ENCODE data around the gene ZNF786. TPM values are rescaled to one million over a fixed set of nuclear protein-coding genes. Genes with fewer than 3 reads are reported as not detected.

ZNF786 gene, protein sequence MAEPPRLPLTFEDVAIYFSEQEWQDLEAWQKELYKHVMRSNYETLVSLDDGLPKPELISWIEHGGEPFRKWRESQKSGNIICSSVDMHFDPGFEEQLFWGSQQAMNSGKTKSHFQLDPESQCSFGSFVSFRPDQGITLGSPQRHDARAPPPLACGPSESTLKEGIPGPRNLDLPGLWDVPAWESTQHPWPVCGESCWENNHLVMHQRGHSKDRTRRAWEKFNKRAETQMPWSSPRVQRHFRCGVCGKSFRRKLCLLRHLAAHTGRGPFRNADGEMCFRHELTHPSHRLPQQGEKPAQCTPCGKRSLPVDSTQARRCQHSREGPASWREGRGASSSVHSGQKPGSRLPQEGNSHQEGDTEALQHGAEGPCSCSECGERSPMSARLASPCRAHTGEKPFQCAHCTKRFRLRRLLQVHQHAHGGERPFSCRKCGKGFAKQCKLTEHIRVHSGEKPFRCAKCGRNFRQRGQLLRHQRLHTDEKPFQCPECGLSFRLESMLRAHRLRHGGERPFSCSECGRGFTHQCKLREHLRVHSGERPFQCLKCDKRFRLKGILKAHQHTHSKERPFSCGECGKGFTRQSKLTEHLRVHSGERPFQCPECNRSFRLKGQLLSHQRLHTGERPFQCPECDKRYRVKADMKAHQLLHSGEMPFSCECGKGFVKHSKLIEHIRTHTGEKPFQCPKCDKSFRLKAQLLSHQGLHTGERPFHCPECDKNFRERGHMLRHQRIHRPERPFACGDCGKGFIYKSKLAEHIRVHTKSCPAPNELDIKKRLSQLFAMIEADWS
- 6.3 TPM for total RNA-seq

- H3K9me3 ChIP-seq (ENCODE audit: control insufficient read depth in 3 of 3, low read length in 3 of 3), result no peaks in the 10 kb centered on the region
- H3K36me3 ChIP-seq (ENCODE audit: control insufficient read depth in 3 of 3, insufficient read depth in 3 of 3, low read length in 3 of 3), result no peaks in the 10 kb centered on the region
- peak within 1 kb of the TSS; percentile 89 for H3K27ac ChIP-seq (ENCODE audit: low read depth, low read length)
- H3K4me3 ChIP-seq (ENCODE audit: low read length in 3 of 3), result peak within 1 kb of the TSS; percentile 84 to 93 (median 92)
- peaks cover 0 to 3% (median 0%) of the 10 kb centered on the region in 3 donors for H3K4me1 ChIP-seq (ENCODE audit: control insufficient read depth in 3 of 3, insufficient read depth in 3 of 3, low read length in 3 of 3)
- peak within 1 kb of the TSS; percentile 94 to 95 (median 95) for H3K9ac ChIP-seq (ENCODE audit: low read depth in 1 of 3, low read length in 3 of 3)
- no peaks in the 10 kb centered on the region for H3K27me3 ChIP-seq (ENCODE audit: control insufficient read depth in 3 of 3, insufficient read depth in 3 of 3, low read length in 3 of 3)
These were observed at the start of gene ZNF786 for GRCh38 chr7:149090397-149091195. ZNF786 (minus strand) TSS chr7:149090718; CDS start chr7:149090640, 78 bp downstream.

DNA sequence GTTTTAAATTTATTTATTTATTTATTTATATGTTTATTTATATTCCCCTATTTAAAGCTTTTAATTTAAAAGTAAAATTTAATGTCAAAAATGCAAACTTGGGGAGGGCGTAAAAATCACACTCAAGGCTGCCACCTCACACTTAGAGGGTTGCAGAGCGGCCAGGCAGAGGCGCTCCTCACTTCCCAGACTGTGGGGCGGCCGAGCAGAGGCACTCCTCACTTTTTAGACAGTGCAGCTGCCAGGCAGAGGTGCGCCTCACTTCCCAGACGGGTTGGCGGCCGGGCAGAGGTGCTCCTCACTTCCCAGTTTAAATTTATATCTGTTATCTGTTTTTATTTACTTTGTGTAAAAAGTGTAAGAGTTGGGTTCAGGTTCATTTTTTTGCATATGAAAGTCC is 45.6 kb upstream of the ZNF786 start:
- Histone ChIP-seq H3K9ac (ENCODE audit: low read depth in 1 of 3, low read length in 3 of 3) (no peak overlapping the region), H3K4me3 (ENCODE audit: low read length in 3 of 3) (no peak overlapping the region), H3K9me3 (ENCODE audit: control insufficient read depth in 3 of 3, low read length in 3 of 3) (no peaks in the 10 kb centered on the region), H3K27me3 (ENCODE audit: control insufficient read depth in 3 of 3, insufficient read depth in 3 of 3, low read length in 3 of 3) (no peaks in the 10 kb centered on the region), H3K36me3 (ENCODE audit: control insufficient read depth in 3 of 3, insufficient read depth in 3 of 3, low read length in 3 of 3) (no peaks in the 10 kb centered on the region), H3K27ac (ENCODE audit: low read depth, low read length) (no peak overlapping the region), H3K4me1 (ENCODE audit: control insufficient read depth in 3 of 3, insufficient read depth in 3 of 3, low read length in 3 of 3) (no peaks in the 10 kb centered on the region)

DNA sequence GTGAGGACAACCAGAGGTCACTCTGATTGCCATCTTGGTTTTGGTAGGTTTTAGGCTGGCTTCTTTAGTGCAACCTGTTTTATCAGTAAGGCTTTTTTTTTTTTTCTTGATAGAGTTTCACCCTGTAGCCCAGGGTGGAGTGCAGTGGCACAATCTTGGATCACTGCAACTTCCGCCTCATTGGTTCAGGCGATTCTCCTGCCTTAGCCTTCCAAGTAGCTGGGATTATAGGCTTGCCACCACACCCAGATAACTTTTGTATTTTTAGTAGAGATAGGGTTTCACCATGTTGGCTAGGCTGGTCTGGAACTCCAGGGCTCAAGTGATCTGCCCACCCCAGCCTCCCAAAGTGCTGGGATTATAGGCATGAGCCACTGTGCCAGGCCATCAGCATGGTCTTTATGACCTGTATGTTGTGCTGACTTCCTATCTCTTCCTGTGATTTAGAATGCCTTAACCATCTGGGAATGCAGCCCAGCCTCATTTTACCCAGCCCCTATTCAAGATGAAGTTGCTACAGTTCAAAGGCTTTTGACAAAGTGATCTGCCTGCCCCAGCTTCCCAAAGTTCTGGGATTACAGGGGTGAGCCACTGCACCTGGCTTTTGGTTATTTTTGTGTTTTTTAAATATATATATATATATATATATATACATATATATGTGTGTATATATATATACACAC is 42.7 kb upstream of the ZNF786 start:
- Histone ChIP-seq H3K27ac (ENCODE audit: low read depth, low read length) (no peak overlapping the region), H3K4me1 (ENCODE audit: control insufficient read depth in 3 of 3, insufficient read depth in 3 of 3, low read length in 3 of 3) (no peaks in the 10 kb centered on the region), H3K27me3 (ENCODE audit: control insufficient read depth in 3 of 3, insufficient read depth in 3 of 3, low read length in 3 of 3) (no peaks in the 10 kb centered on the region), H3K9ac (ENCODE audit: low read depth in 1 of 3, low read length in 3 of 3) (no peak overlapping the region), H3K9me3 (ENCODE audit: control insufficient read depth in 3 of 3, low read length in 3 of 3) (no peaks in the 10 kb centered on the region), H3K4me3 (ENCODE audit: low read length in 3 of 3) (no peak overlapping the region), H3K36me3 (ENCODE audit: control insufficient read depth in 3 of 3, insufficient read depth in 3 of 3, low read length in 3 of 3) (peaks cover 0 to 7% (median 4%) of the 10 kb centered on the region in 3 donors)

GRCh38 chr7:149130572-149131198 is 40.2 kb upstream of the ZNF786 start:
- Histone ChIP-seq H3K4me1 (ENCODE audit: control insufficient read depth in 3 of 3, insufficient read depth in 3 of 3, low read length in 3 of 3) (peaks cover 0 to 13% (median 0%) of the 10 kb centered on the region in 3 donors), H3K9ac (ENCODE audit: low read depth in 1 of 3, low read length in 3 of 3) (no peak overlapping the region), H3K27me3 (ENCODE audit: control insufficient read depth in 3 of 3, insufficient read depth in 3 of 3, low read length in 3 of 3) (no peaks in the 10 kb centered on the region), H3K36me3 (ENCODE audit: control insufficient read depth in 3 of 3, insufficient read depth in 3 of 3, low read length in 3 of 3) (peaks cover 0 to 7% (median 4%) of the 10 kb centered on the region in 3 donors), H3K4me3 (ENCODE audit: low read length in 3 of 3) (no peak overlapping the region), H3K9me3 (ENCODE audit: control insufficient read depth in 3 of 3, low read length in 3 of 3) (no peaks in the 10 kb centered on the region), H3K27ac (ENCODE audit: low read depth, low read length) (no peak overlapping the region)

- Histone ChIP-seq H3K9me3 (ENCODE audit: control insufficient read depth in 3 of 3, low read length in 3 of 3) (no peaks in the 10 kb centered on the region), H3K9ac (ENCODE audit: low read depth in 1 of 3, low read length in 3 of 3) (peak overlapping the region; percentile 84 to 97 (median 95)), H3K27ac (ENCODE audit: low read depth, low read length) (peak overlapping the region; percentile 89), H3K4me3 (ENCODE audit: low read length in 3 of 3) (peak overlapping the region; percentile 86 to 100 (median 98)), H3K36me3 (ENCODE audit: control insufficient read depth in 3 of 3, insufficient read depth in 3 of 3, low read length in 3 of 3) (peaks cover 0 to 7% (median 4%) of the 10 kb centered on the region in 3 donors), H3K27me3 (ENCODE audit: control insufficient read depth in 3 of 3, insufficient read depth in 3 of 3, low read length in 3 of 3) (no peaks in the 10 kb centered on the region), H3K4me1 (ENCODE audit: control insufficient read depth in 3 of 3, insufficient read depth in 3 of 3, low read length in 3 of 3) (peaks cover 7 to 21% (median 7%) of the 10 kb centered on the region in 3 donors)
These were observed 36.2 kb upstream of the ZNF786 start for GRCh38 chr7:149126662-149127266.

- Histone ChIP-seq H3K4me1 (ENCODE audit: control insufficient read depth in 3 of 3, insufficient read depth in 3 of 3, low read length in 3 of 3) (peaks cover 7 to 21% (median 7%) of the 10 kb centered on the region in 3 donors), H3K9me3 (ENCODE audit: control insufficient read depth in 3 of 3, low read length in 3 of 3) (no peaks in the 10 kb centered on the region), H3K27ac (ENCODE audit: low read depth, low read length) (peak within 1 kb of the TSS; percentile 89), H3K4me3 (ENCODE audit: low read length in 3 of 3) (peak within 1 kb of the TSS; percentile 86 to 100 (median 98)), H3K27me3 (ENCODE audit: control insufficient read depth in 3 of 3, insufficient read depth in 3 of 3, low read length in 3 of 3) (no peaks in the 10 kb centered on the region), H3K9ac (ENCODE audit: low read depth in 1 of 3, low read length in 3 of 3) (peak within 1 kb of the TSS; percentile 95 to 97 (median 96)), H3K36me3 (ENCODE audit: control insufficient read depth in 3 of 3, insufficient read depth in 3 of 3, low read length in 3 of 3) (peaks cover 0 to 7% (median 4%) of the 10 kb centered on the region in 3 donors)
These were observed 35.5 kb upstream of the ZNF786 start, which contains the start of gene ZNF425 for GRCh38 chr7:149125863-149126661. ZNF425 (minus strand) TSS chr7:149126324; CDS start chr7:149126213, 111 bp downstream.

DNA sequence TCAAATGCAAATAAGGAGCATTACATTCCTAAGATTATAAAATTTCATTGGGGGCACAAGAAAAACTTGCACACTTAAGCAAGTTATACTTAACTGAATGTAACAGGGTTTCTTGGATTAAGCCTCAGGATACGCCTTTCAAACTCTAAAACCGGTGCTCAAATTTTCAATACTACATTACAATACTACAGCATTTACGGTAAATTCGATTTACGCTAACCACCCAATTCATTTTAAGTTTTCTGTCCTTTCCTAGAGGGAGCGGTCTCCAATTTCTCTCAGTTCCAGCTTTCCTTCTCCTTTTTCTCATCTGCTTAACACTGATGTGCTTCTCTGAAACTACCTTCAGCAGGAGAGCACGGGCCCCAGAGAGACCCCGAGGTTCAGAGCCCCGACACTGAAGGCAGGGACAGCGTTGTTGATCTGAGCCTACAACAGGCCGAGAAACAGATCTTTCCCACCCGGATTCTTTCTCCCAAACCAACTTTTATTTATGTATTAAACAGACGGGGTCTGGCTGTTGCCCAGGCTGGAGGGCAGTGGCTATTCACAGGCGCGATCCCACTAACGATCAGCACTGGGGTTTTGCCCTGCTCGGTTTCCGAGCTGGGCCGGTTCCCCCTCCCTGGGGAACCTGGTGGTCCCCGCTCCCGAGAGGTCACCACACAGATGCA is 34.8 kb upstream of the ZNF786 start:
- Histone ChIP-seq H3K9ac (ENCODE audit: low read depth in 1 of 3, low read length in 3 of 3) (peak overlapping the region; percentile 95 to 97 (median 96)), H3K4me3 (ENCODE audit: low read length in 3 of 3) (peak overlapping the region; percentile 86 to 100 (median 98)), H3K4me1 (ENCODE audit: control insufficient read depth in 3 of 3, insufficient read depth in 3 of 3, low read length in 3 of 3) (peaks cover 7 to 21% (median 7%) of the 10 kb centered on the region in 3 donors), H3K36me3 (ENCODE audit: control insufficient read depth in 3 of 3, insufficient read depth in 3 of 3, low read length in 3 of 3) (peaks cover 0 to under 1% (median 0%) of the 10 kb centered on the region in 3 donors), H3K27ac (ENCODE audit: low read depth, low read length) (peak overlapping the region; percentile 89), H3K27me3 (ENCODE audit: control insufficient read depth in 3 of 3, insufficient read depth in 3 of 3, low read length in 3 of 3) (no peaks in the 10 kb centered on the region), H3K9me3 (ENCODE audit: control insufficient read depth in 3 of 3, low read length in 3 of 3) (no peaks in the 10 kb centered on the region)

DNA sequence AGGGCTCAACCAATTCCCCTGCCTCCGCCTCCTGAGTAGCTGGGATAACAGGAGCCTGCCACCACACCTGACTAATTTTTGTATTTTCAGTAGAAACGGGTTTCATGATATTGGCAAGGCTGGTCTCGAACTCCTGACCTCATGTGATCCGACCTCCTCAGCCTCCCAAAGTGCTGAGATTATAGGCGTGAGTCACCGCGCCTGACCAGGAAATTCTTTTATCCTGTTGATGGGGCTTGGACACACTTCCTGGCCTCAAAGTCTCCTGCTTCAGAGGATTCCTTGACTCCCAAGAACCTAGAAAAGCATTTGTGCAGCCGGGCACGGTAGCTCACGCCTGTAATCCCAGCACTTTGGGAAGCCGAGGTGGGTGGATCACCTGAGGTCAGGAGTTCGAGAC is 19.5 kb upstream of the ZNF786 start:
- peaks cover under 1 to 4% (median 1%) of the 10 kb centered on the region in 3 donors for H3K36me3 ChIP-seq (ENCODE audit: control insufficient read depth in 3 of 3, insufficient read depth in 3 of 3, low read length in 3 of 3)
- no peaks in the 10 kb centered on the region for H3K4me1 ChIP-seq (ENCODE audit: control insufficient read depth in 3 of 3, insufficient read depth in 3 of 3, low read length in 3 of 3)

More for the DNA sequence above, 19.5 kb upstream of the ZNF786 start:
- Histone ChIP-seq H3K9ac (ENCODE audit: low read depth in 1 of 3, low read length in 3 of 3) (no peak overlapping the region), H3K27ac (ENCODE audit: low read depth, low read length) (no peak overlapping the region), H3K9me3 (ENCODE audit: control insufficient read depth in 3 of 3, low read length in 3 of 3) (no peaks in the 10 kb centered on the region), H3K4me3 (ENCODE audit: low read length in 3 of 3) (no peak overlapping the region), H3K27me3 (ENCODE audit: control insufficient read depth in 3 of 3, insufficient read depth in 3 of 3, low read length in 3 of 3) (no peaks in the 10 kb centered on the region)

Data from skeletal muscle tissue (tissue), 4 donors.